ENCODE results near the gene C2orf49.

The C2orf49 gene

DNA sequence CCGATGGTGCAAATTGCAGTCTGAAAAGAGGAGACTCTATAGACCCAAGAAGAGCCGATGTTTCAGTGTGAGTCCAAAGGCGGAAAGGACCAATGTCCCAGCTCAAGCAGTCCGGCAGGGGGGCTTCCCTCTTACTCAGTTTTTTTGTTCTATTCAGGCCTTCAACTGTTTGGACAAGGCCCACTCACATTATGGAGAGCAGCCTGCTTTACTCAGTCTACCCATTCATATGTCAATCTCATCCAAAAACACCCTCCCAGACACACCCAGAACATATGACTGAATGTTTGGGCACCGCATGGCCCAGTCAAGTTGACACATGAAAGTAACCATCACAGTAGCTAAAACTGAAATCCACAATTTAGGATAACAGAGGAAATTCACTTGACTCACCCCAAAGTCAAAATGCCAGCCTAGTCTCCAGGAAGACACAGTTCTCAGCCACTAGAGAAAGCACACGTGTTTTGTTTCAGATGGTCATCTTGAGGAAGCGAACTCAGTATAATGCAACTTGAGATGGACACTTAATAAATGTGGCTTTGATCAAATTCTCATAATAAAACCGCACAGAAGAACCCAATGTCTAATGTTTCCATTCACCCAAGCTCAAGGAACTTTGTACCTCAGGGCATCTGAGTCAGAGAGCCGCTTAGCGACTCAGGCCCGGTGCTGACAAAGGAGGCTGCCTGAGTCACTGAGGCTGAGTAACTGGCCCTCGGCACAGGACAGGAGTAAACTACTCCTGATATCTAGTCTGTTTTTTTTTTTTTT is 59.1 kb downstream of the C2orf49 start:
- Histone ChIP-seq H3K4me1 (ENCODE audit: insufficient read depth, low read length) (peaks cover 13% of the 10 kb centered on the region), H3K27me3 (ENCODE audit: insufficient read depth, low read length) (peaks cover 14% of the 10 kb centered on the region), H3K9ac (ENCODE audit: low read depth, low read length) (no peak overlapping the region), H3K36me3 (ENCODE audit: insufficient read depth, low read length) (peaks cover 10% of the 10 kb centered on the region; the same call in 1 of the 2 replicates), H3K27ac (ENCODE audit: low read depth, low read length) (no peak overlapping the region), H3K9me3 (ENCODE audit: insufficient read depth, low read depth, low read length) (no peaks in the 10 kb centered on the region), H3K4me3 (ENCODE audit: low read length) (peak overlapping the region; percentile 97; the same call in 1 of the 2 replicates)
- 92% methylated on average over 12 of the region's 12 CpGs for WGBS

DNA sequence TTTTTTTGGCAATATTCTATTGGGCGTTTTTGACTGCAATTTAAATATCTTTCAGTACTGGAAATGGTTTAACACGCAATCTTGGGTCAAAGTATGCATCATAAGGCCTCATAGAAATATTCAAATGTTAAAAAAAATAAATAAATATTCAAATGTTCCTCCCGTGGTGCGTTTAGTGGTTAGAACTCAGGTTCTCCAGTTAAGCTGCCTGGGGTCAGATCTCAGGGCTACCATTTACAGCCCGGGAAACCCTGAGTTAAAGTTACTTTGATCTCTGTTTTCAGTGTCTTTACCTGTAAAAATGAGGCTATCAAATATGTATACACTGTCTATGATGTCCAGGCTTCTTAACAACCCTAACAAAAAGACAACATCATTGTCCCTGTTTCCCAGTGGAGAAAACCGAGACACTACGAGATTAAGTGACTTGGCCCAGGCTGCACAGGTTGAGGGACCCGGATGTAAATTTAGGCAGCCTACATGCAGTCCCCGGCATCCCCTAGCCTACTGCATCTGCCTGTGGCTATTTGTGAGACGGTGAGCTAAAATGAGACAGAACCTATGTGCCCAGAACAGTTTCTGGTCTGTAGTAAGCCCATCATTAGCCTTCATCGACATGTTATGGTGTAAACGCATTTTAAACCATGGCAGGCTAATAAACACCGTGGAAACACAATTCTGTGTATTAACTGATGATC is 59.8 kb downstream of the C2orf49 start:
- H3K4me3 ChIP-seq (ENCODE audit: low read length), result peak overlapping the region; percentile 97
- H3K9ac ChIP-seq (ENCODE audit: low read depth, low read length), result peak overlapping the region; percentile 12; the same call in 1 of the 2 replicates
- H3K9me3 ChIP-seq (ENCODE audit: insufficient read depth, low read depth, low read length), result no peaks in the 10 kb centered on the region
- H3K27ac ChIP-seq (ENCODE audit: low read depth, low read length), result no peak overlapping the region
- H3K4me1 ChIP-seq (ENCODE audit: insufficient read depth, low read length), result peaks cover 13% of the 10 kb centered on the region
- H3K36me3 ChIP-seq (ENCODE audit: insufficient read depth, low read length), result peaks cover 10% of the 10 kb centered on the region; the same call in 1 of the 2 replicates
- H3K27me3 ChIP-seq (ENCODE audit: insufficient read depth, low read length), result peaks cover 14% of the 10 kb centered on the region
- 73% methylated on average over 11 of the region's 13 CpGs for WGBS

DNA sequence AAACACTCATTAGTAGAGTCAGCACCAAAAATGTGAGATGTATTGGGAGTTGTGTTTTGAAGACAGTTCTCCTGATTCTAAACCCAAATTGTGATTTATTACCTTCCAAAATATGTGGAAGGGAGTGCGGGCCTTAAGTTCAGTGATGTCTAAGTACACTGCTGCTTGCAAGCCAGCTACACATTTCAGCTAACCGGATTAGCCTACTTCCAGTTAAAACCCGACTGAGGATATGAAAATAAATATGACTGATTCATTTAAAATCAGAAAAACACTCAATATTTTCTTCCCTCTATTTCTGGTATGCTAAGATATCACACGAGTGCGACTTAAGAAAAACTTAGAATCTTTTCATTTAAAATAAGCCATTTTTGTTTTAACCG is 60.6 kb downstream of the C2orf49 start:
- Histone ChIP-seq H3K27me3 (ENCODE audit: insufficient read depth, low read length) (peaks cover 14% of the 10 kb centered on the region), H3K9me3 (ENCODE audit: insufficient read depth, low read depth, low read length) (no peaks in the 10 kb centered on the region), H3K4me1 (ENCODE audit: insufficient read depth, low read length) (peaks cover 14% of the 10 kb centered on the region), H3K36me3 (ENCODE audit: insufficient read depth, low read length) (peaks cover 10% of the 10 kb centered on the region; the same call in 1 of the 2 replicates), H3K4me3 (ENCODE audit: low read length) (peak overlapping the region; percentile 97), H3K9ac (ENCODE audit: low read depth, low read length) (peak overlapping the region; percentile 99), H3K27ac (ENCODE audit: low read depth, low read length) (0 out of 2 replicates have a peak overlapping the region, but pooled peaks have one; percentile 88)
- WGBS, result 21% methylated on average over 4 of the region's 6 CpGs

DNA sequence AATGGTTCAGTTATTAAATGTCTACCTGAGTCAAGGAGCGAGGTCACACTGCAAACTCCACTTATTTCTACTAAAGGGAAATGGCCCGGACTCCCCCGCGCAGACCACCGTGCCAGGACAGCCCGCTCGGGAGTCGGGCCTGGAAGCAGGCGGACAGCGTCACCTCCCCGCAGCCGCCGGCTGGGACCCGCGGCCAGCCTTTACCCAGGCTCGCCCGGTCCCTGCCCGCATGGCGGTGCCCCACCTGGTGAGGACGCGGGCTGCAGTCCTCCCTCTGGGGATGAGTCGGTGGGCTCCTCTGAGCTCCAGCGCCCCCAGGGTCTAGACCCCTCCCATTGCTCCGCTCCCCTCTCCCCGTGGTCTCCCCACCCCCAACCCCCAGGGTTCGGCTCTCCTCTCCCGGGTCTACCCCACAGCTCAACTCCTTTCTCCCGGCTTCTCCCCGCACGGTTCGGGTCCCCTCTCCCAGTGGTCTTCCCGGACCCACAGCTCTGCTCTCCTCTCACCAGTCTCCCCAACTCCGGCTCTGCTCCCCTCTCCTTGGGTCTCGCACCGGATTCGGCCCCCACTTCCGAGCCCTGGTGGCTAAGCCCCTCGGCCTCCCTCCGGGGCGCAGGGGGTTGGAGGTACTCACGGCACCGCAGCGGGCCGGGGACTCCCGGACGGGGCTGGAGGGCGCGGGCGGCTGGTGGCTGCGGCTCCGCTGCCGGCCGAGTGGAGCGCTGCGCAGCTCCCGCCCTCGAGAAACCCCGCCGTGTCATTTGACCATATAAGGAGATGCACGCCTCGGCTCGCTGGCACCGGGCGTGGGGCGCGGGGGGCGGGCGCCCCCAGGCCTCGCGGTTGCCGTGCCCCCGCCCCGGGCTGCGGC is 61.2 kb downstream of the C2orf49 start, which contains the start of gene FHL2:
Gene FHL2, minus strand, starts transcription at position 716 of the 871 bp plus-strand sequence. CDS start 12,535 bp downstream, outside the sequence.
- H3K36me3 ChIP-seq (ENCODE audit: insufficient read depth, low read length), result peaks cover 7% of the 10 kb centered on the region; the same call in 1 of the 2 replicates
- no peaks in the 10 kb centered on the region for H3K9me3 ChIP-seq (ENCODE audit: insufficient read depth, low read depth, low read length)
- under 1% methylated on average over 74 of the region's 74 CpGs for WGBS
- peak within 1 kb of the TSS; percentile 97 for H3K4me3 ChIP-seq (ENCODE audit: low read length)
- H3K4me1 ChIP-seq (ENCODE audit: insufficient read depth, low read length), result peaks cover 20% of the 10 kb centered on the region
- peak within 1 kb of the TSS; percentile 88 for H3K27ac ChIP-seq (ENCODE audit: low read depth, low read length)
- peak within 1 kb of the TSS; percentile 99 for H3K9ac ChIP-seq (ENCODE audit: low read depth, low read length)
- peaks cover 14% of the 10 kb centered on the region for H3K27me3 ChIP-seq (ENCODE audit: insufficient read depth, low read length)
